ENCODE measurements around the gene EHBP1.

Gene EHBP1

DNA sequence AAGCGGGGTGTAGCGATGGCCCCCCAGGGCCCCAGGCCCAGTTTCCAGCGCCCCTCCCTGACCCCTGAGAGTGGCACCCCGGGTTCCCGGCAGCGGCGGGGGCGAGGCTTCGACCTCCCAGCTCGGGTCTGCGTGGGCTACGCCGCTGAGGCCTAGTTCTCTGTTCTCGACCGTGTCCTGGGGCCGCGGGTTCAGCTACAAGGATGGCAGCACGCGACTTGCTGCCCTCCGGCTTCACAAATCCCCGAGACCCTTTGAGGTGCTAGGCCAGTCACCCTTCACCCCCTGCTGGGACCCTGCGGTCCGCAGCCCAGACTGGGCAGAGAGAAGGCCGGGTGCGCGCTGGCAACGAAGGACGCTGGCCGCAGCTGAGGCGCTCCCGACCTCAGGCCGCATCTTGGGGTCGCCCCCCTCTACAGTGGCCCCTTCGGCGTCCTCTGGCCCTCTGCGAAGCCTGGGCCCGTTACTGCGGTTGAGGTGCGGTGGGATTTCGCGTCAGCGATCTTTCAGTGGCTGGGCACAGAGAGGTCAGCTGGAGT is 346.4 kb downstream of the EHBP1 start:
- DNase-seq (ENCODE audit: low spot score) = no peak

DNA sequence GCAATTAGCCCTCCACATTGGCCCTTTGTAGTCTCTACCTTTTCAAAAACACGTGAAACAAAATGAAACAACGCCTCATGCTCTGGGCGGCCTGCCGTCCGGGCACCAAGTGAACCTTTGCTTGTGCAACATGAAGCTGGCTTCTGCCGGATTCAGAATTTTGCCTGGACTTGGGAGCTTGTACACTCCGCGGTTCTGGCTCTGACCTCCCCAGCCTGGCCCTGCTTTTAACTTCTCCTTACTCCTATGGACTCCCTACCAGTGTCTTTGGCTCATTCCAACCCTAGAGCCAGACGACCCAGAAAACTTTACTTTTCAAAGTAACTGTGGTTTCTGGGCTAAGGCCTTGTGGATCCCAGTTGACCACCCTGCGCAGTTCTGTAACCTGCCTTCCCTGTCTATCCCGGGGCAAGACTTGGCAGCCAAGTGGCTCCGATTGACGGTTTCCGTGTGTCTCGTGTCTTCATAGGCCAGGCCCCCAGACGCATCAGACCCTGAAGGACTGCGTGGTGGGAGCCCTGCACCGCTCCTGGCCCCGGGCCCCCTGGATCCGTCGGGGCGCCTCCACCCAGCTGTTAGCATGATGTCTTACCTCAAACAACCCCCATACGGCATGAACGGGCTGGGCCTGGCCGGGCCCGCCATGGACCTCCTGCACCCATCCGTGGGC is 347.0 kb downstream of the EHBP1 start:
- peak; percentile 8 for DNase-seq (ENCODE audit: low spot score)

DNA sequence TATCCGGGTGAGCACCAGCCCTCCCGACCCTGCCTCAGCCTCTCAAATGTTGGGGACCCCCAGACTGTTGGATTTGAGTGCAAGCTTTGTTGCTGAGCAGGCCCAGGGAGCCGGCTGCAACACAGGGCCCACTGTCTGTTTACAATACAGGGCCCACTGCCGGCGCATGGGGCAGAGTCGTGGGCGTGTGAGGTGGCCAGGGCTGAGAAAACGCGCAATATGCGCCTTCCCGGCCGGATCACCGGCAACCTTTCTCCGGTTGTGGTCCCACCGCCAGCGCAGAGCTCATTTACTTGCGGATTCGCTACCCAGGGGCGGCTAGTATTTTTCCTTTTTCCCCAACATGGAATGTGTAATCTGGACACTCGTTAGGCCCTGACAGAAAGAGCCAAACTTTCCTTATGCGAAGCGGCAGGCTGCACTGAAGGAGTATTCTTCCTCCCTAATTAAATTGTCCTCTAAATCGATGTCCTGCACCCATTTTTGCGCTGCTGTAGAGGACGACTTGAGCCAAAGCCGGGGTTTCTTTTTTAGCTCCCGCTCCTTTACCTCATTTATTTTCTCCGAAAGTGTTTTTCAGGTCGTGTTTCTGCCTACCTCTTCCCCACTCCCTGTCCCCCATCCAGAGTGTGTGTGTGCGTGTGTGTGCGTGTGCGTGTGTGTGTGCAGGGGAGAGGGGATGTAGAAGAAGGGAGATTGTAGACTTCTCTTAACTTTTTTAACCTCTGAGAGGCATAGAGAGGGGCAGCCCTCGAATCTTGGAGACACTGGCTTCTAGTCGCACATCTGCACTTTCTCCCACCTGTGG is 347.8 kb downstream of the EHBP1 start:
- no peak for DNase-seq (ENCODE audit: low spot score)

DNA sequence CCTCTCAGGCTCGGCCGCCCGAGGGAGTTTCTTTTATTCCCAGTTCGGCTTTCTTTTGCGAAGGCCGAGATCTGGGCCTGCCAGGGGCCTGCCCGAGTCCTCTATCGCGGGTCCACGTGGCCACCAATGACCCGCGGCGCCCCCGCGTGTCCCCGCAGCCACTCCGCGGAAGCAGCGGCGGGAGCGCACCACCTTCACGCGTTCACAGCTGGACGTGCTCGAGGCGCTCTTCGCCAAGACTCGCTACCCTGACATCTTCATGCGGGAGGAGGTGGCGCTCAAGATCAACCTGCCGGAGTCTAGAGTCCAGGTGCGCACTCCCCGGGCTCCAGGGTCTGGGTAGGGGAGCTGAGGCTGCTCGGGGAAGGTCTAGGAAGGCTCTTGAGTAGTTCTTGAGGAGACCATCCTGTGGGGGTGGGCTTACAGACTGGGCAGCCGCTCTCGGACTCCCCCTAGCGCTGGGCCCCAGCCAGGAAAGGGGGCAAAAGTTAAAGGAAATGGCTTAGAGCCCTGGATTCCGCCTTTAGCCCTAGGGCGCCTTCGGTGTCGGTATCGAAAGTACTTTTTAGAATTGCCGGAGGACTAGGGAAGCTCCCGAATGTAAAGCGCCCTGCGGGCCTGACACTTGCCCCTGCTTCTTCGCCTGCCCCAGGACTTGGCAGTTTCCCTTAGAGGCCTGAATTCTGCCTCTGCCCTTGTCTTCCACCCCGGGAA is 348.5 kb downstream of the EHBP1 start:
- peak; percentile 19 for DNase-seq (ENCODE audit: low spot score)

DNA sequence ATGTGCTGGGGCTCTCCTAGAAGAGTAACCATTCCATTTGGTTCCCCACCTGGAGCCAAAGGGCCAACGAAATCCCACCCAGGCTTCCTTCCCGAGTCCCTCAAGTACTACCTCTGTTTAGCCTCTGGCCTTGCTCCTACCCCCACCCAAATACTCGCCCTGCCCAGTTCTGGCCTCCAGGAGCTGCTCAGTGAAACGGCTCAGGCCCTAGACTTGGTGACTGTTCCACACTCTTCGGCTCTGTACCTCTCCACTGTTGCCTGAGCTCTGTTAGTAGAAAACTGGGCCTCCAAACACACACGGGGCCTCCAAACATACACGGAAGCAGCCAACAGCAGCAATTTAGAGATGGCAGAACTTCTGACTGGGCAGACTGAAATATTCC is 349.3 kb downstream of the EHBP1 start:
- DNase-seq (ENCODE audit: low spot score) = peak; percentile 6

DNA sequence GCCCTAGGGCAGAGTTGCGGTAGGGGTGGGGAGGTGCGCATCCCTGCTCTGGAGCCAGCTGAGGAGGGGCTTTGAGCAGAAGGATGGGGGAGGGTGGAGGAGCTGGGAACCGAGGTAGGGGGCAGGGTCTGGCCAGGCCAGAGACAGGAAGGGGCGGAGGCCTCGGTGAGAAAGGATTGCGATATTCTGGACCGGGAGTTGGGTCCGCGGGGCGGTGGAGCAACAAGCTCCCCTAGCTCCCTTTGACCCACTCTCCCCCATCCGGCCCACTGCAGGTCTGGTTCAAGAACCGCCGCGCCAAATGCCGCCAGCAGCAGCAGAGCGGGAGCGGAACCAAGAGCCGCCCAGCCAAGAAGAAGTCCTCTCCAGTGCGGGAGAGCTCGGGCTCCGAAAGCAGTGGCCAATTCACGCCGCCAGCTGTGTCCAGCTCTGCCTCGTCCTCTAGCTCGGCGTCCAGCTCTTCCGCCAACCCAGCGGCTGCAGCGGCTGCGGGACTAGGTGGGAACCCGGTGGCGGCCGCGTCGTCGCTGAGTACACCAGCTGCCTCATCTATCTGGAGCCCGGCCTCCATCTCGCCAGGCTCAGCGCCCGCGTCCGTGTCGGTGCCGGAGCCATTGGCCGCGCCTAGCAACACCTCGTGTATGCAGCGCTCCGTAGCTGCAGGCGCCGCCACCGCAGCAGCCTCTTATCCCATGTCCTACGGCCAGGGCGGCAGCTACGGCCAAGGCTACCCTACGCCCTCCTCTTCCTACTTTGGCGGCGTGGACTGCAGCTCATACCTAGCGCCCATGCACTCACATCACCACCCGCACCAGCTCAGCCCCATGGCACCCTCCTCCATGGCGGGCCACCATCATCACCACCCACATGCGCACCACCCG is 350.0 kb downstream of the EHBP1 start:
- DNase-seq (ENCODE audit: low spot score) = peak; percentile 44

DNA sequence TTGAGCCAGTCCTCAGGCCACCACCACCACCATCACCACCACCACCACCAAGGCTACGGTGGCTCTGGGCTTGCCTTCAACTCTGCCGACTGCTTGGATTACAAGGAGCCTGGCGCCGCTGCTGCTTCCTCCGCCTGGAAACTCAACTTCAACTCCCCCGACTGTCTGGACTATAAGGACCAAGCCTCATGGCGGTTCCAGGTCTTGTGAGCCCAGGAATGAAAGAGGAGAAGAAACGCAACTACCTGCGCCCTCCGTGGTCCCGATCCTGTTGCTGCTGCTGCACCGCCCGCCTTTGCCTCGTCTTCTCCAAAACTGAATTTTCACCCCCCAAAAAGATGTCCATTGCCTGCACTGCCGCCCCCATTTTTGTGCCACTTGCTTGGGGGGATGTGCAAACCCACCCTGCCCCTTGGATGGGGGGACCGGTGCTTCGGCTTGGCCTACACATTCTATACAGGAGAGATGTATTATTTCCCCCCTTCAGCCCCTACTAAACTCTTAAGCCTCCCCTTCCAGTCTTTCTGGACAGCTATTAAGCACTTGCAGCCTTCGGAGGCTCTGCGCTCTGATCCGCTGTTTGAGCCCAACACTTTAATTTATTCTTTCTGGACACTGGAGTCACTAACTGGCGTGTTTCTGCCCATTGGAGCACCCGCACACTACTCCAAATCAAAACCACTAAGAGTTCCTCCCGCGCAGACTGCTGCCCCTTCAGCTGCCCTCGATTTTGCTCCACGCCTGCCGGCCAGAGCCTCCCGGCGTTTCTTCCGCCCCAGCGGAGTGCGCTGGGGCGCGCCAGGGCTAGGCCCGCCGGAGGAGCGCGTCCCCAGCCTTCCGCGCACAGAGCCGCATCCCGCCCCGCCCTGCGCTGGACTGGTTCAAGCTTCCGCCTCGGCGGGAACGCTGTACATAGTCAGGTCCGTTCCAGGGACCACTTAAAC is 350.9 kb downstream of the EHBP1 start:
- DNase-seq (ENCODE audit: low spot score) = peak; percentile 65

DNA sequence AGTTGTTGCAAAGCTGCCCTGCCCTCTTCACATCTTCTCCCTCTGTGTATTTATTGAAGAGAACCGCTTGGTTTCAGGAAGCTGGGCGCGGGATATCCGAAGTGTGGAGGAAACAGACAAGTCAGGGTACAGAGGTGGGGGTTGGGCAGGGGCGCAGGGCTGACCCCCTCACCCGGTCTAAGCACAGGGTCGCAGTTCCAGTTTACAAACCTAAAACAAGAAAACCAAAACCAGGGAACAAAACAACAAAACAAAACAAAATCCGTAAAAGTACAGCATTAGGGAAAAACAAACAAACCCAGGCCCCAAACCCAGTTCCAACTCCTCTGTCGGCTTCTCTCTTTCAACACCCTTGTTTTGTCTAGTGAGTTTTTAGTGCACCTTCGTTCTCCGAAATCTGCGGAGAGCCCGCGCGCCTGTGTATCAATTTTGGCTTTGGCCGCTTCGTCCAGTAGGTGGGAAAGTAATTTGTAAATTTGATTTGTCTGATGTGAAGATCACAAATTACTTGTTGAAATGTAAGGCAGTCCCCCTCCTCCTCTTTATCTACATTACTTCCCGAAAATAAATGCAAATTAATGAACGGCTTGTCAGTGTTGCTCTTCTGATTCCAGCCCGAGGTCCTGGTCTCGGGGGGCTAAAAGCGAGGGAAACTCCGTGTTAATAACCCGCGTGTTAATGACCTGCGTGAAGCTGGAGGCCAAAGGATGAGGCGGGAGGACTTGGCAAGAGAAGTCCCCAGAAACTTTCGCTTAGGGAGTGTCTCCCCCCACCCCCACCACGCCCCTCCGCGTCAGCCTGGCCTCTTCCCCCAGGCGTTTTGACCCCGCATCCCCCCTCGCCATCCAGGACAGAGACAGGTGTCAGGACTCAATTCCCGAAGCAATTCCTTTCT is 352.0 kb downstream of the EHBP1 start:
- DNase-seq (ENCODE audit: low spot score) = no peak

DNA sequence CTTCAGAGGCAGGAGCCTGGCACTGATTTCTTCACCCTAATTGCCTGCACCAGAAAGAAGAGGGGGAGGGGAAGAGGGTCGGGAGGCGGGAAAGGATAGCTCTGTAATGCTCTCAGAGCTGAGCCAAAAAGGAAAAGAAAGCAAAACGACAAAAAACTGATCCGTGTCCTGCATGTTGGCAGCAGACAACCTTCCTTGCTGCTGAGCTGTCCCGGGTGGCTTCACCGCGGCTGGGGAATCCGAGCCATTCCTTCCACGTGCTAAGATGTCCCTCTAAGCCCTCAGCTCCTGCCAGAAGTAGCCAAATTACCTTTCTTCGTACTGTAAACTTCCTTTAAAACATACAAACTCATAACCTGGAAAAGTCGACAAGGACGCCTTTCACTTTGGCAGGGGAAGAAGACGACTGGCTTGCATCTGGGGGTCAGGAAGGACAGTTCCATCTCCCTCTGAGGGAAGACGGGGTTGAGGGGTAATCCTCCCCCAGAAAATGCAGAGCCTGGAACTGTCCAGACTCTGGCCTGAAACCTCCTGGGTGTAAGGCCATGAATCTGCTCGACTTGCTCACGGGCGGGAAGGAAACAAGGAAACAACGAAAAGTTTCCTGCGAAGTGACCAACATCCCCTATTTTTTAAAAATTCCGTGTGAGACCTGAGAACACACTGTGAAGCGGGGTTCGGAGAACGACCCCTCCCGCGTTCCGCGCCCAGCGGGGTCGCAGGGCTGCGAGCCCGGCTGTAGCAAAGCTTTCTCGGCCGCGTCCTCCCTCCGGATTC is 352.8 kb downstream of the EHBP1 start:
- DNase-seq (ENCODE audit: low spot score) = peak; percentile 38

DNA sequence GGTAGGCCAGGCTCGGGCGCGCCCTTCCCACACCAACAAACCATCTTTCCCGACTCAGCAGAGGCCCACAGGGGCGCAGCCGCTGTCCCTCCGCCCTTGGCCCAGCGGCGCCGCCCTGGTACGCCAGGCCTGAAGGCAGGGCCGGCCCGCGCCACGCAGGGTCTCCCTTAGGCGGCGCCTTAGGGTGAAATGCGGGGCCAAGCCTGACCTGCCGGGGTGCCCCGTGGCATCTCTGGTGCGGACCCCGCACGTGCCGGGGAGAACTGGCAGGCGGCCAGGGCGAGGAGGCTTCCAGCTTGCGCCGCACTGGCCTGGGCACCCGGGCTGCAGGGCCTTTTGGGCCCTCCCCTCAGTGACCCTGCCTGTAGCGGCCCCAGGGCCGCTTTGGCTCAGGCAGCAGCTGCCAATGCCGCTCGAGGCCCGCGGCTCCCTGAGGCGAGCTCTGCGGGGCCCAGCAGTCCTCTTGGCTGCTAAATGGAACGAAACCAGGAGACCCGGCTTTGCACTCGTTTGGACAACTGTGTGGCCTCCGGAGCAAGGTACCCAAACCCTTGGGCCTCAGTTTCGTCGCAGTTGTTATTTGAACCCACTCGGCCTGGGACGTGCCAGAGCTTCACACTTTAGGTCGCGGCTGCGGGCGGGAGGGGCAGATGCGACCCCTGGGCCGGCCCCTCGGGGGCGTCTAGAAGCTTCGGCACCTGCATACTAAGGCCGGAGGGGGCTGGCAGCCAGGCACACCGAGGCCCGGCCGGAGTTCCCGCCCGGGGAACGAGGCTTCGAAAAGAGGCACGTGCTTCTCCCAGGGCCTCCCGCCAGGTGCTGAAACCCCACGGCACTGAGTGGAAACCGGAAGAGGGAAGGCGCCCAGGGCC is 353.6 kb downstream of the EHBP1 start:
- DNase-seq (ENCODE audit: low spot score) = peak; percentile 24

DNA sequence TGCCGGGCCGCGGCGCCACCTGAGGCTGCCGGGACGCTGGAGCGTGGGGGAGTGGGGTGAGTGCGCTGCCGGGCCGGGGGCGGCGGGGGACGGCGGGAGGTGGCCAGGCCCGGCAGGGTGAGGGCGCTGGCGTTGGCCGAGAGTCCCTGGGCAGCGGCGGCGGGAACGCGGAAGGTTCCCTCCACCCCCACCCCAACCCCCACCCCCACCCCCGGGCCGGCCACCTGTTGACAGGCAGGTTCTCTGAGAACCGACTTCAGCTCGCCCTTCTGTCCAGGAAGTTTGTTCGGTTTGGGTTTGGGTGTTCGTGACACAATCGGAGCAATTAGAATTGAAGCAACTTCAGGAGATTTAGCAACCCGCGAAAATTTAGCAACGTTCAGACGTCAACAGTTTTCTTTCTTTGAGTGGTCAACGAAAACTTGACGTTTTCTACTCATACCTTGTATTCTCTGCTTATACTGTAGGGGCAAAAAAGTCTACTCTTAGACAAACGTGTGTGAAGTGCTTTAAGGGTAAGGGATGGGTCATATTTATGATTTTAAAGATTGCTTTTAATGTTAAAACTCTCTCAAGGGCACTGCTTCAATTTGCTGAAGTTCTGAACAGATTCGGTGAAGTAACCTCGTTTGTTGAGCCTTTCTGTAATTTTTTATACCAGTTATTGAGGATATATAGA is 354.4 kb downstream of the EHBP1 start:
- DNase-seq (ENCODE audit: low spot score) = no peak

DNA sequence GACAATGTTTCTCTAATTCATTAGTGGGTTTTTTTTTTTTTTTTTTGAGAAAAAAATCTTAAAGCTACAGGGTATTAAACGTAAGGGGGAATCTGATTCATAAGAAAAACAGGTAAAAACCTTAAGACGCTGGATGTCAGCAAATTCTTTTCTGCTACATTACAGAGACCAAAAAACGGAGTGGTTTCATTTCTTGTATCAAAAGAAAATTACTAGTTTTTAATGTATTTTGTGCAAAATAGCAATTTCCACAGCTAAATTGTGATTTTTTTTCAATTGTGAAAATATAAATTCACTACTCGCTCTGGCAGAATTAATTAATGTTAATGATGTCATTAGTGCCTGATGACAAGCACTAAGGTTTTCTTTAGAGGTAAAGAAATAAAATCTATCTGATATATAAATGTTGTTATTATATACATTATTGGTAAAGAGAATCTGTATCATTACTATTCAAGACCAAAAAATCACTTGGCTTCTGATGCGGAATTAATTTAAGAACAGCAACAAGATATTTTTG is 355.0 kb downstream of the EHBP1 start:
- DNase-seq (ENCODE audit: low spot score) = no peak

DNA sequence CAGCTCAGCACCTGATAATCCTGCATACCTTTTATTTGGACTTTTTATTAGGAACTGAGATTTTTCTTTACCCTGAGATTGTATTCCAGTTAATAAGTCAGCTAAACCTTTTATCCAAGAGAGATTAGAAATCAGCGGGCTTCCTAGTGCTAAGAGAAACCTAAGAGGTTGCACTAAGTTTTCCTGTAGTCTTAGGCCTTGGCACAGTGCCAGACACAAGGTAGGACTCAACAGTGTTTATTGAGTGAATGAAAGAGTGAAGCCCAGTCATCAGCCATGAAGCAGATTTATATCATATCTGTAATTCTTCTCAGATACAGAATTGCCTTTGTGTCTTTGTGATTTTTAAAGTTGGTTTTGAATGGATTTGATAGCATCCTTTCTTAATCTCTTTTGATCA is 358.7 kb downstream of the EHBP1 start:
- DNase-seq (ENCODE audit: low spot score) = no peak

DNA sequence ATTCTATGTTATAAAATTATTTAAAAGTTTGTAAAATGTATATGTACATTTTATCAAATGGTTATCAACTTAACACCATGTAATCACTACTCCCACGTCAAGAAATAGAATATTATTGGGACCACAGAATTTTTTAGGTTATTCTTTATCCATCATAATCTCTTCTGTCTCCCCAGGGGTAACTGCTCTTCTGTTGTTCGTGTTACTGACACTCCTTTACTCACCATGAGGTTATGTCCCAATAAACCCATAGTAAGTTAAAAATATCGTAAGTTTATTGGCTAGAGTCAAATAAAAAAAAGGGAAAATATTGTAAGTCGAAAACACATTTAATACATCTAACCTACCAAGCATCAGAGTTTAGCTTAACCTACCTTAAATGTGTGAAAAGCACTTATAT is 359.1 kb downstream of the EHBP1 start:
- no peak for DNase-seq (ENCODE audit: low spot score)

DNA sequence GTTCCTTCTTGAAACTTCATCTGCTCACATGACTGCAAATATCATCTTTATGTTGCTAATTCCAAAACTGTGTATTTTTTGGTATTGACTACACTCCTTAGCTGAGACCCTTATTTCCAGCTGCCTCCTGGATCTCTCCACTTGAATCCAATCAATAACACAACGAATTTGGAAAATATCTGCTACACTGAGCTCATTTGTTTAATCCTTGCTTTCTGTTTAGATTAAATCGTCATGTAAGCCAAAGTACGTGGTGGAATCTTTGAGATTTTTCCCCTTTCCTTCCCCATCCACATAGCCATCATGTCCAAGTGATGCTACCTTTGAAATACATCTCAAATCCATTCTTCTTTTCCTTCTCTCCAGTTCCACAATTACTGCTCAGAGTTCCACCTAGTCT is 360.8 kb downstream of the EHBP1 start:
- no peak for DNase-seq (ENCODE audit: low spot score)

DNA sequence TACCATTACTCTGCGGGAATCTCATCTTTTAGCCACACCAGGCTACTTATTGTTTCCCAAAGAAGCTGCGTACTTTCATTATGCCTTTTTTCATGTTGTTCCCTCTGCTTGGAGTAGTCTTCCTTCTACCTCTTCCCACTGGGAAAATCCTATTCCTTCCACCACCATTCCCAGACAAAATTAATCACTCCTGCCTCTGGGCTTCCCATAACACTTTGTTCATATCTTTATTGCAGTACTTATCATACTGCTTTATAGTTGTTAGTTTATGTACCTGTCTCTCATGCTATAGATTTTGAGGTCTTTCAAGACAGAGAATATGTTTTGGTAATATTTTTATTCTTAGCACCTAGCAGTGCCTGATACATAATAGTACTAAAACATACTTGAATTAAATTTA is 361.3 kb downstream of the EHBP1 start:
- DNase-seq (ENCODE audit: low spot score) = no peak

DNA sequence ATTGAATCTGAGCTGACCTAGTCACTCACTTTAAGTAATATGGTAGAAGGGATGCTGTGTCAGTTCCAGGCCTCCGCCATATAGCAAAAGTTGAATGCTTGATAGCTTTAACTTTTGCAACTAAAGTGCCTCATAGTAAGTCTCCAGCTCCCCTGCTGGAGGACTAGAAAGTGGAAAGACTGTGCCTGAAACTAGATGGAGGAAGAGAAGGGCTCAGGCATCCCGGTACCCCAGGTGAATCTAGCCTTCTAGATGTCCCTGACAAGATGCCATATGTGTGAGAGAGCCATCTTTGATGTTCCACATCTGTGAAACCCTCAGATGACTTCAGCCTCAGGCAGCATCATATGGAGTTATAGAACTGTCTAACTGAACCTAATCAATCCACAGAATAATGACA is 366.2 kb downstream of the EHBP1 start:
- DNase-seq (ENCODE audit: low spot score) = no peak

Data from AG20443 (cell line).